Activated CD8-positive, alpha-beta T cell treated with anti-CD3 and anti-CD28 coated beads for 36 hours (primary cell): ENCODE measurements around the gene TMEM50B. TPM values are rescaled to one million over a fixed set of nuclear protein-coding genes. Genes with fewer than 3 reads are reported as not detected.
"Not testable (repeated sequence)": the region's sequence is repeated elsewhere in the genome, so short reads cannot be mapped to it uniquely, and the experiment has no call there.

Source experiments
- ATAC-seq: fragments of 200-7000 bp; cut with Tn5 transposase; one replicate; pipeline ENCODE4 v1.10.0; 2021; ENCODE audit warnings: mild to moderate bottlenecking, moderate library complexity
- CTCF ChIA-PET: fragments of 350-600 bp; sonication (Branson Sonifier 250); formaldehyde crosslinking; loops from one replicate; lab custom pipeline; 2021; ENCODE audit warnings: antibody characterized with exemption; lab: Charles Lee
- POLR2A ChIA-PET: fragments of 350-600 bp; sonication (Branson Sonifier 250); formaldehyde crosslinking; loops from one replicate; lab custom pipeline; 2021; ENCODE audit warnings: antibody characterized with exemption; lab: Charles Lee
- DNase-seq: peaks from one replicate; pipeline ENCODE4 v3.0.0-alpha.2; 2020
- H3K27ac Mint-ChIP-seq: one replicate; pipeline ENCODE4 v1.8.0; 2021; ENCODE audit warnings: mild to moderate bottlenecking, mixed read lengths
- H3K27me3 Mint-ChIP-seq: one replicate; pipeline ENCODE4 v1.8.0; 2021; ENCODE audit warnings: mixed read lengths
- H3K36me3 Mint-ChIP-seq: one replicate; pipeline ENCODE4 v1.8.0; 2021; ENCODE audit warnings: low read depth, mixed read lengths
- H3K4me1 Mint-ChIP-seq: one replicate; pipeline ENCODE4 v1.8.0; 2021; ENCODE audit warnings: low read depth, mixed read lengths
- H3K4me3 Mint-ChIP-seq: one replicate; pipeline ENCODE4 v1.8.0; 2021; ENCODE audit warnings: mild to moderate bottlenecking, moderate library complexity, mixed read lengths
- H3K9me3 Mint-ChIP-seq: one replicate; pipeline ENCODE4 v1.8.0; 2021; ENCODE audit warnings: mixed read lengths
- CTCF ChIP-seq: fragments of 200-600 bp; IDR thresholded peaks from one replicate; pipeline ENCODE4 v1.8.0; 2022; ENCODE audit warnings: antibody characterized with exemption, mild to moderate bottlenecking
- intact Hi-C: fragments of 100-400 bp; cut with micrococcal nuclease; formaldehyde crosslinking; loops from one replicate; pipeline ENCODE4 v1.10.0; 2022
- total RNA-seq, 2 experiments: library from RNA; stranded (reverse); gene quantifications; one replicate each; pipeline ENCODE4 v1.2.3, GENCODE V29; 2021

TMEM50B gene
- total RNA-seq, 2 experiments from 2014 or later, result 14.4 to 15.2 TPM

DNA sequence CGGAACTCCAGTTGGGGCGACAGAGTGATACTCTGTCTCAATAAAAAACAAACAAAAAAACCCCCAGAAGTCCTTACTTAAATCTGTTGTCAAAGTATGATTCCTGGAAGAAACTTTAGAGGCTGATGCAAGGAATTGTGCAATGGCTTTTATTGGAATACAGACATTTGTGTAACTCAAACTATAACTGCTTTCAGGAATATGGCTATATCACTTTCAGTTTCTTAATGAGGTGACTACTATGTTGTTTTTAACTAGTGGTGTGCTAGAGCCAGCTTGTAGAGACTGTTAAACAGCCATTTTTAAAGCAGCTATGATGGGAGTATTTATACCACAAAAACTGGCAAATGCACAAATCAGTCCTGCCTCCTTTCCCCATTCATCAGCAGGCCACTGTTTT lies 34.5 kb upstream of the TMEM50B start:
- Mint-ChIP-seq H3K4me1 (peaks cover 9% of the 10 kb centered on the region), H3K36me3 (peaks cover 69% of the 10 kb centered on the region), H3K27me3 (no peaks in the 10 kb centered on the region), H3K4me3 (no peak overlapping the region), H3K9me3 (no peaks in the 10 kb centered on the region), H3K27ac (peak overlapping the region; percentile 51)
- ATAC-seq, result no peak
- intact Hi-C loops, result no loop called here
- DNase-seq, result no peak
- ChIA-PET POLR2A (interaction anchor here (1.1 to 1.8 kb wide), 3 partner anchors 9 to 34 kb away, joined by 3 to 8 read pairs (median 3); partner anchors contain the start of gene TMEM50B), CTCF (interaction anchor here (1.5 kb wide), 1 partner anchor 92 kb away, joined by 4 read pairs; no protein-coding TSS in a partner anchor)
- TF ChIP-seq CTCF, result no peak

GRCh38 chr21:33512481-33512880 lies 32.7 kb upstream of the TMEM50B start:
- no peaks in the 10 kb centered on the region for H3K27me3 Mint-ChIP-seq
- no peaks in the 10 kb centered on the region for H3K9me3 Mint-ChIP-seq
- intact Hi-C loops, result no loop called here
- CTCF ChIA-PET, result interaction anchor here (2.0 kb wide), 1 partner anchor 59 kb away, joined by 5 read pairs; no protein-coding TSS in a partner anchor
- TF ChIP-seq CTCF, result no peak
- ATAC-seq (no peak), DNase-seq (no peak)
- no peak overlapping the region for H3K4me3 Mint-ChIP-seq
- POLR2A ChIA-PET, result interaction anchor here (0.9 to 1.5 kb wide), 2 partner anchors 12 to 13 kb away, joined by 3 read pairs; no protein-coding TSS in a partner anchor
- no peak overlapping the region for H3K27ac Mint-ChIP-seq
- peaks cover 73% of the 10 kb centered on the region for H3K36me3 Mint-ChIP-seq
- peaks cover 9% of the 10 kb centered on the region for H3K4me1 Mint-ChIP-seq

GRCh38 chr21:33511639-33512038 lies 31.9 kb upstream of the TMEM50B start:
- Mint-ChIP-seq H3K36me3 (peaks cover 73% of the 10 kb centered on the region), H3K27ac (no peak overlapping the region), H3K27me3 (no peaks in the 10 kb centered on the region), H3K4me1 (peaks cover 9% of the 10 kb centered on the region), H3K9me3 (peaks cover 3% of the 10 kb centered on the region), H3K4me3 (no peak overlapping the region)
- POLR2A ChIA-PET, result interaction anchor here (0.9 to 1.6 kb wide), 3 partner anchors 12 to 14 kb away, joined by 3 read pairs; no protein-coding TSS in a partner anchor
- CTCF ChIA-PET, result interaction anchor here (2.0 kb wide), 1 partner anchor 60 kb away, joined by 5 read pairs; no protein-coding TSS in a partner anchor
- DNase-seq, result no peak
- intact Hi-C loops, result no loop called here
- no peak for TF ChIP-seq CTCF
- no peak for ATAC-seq

- no peak for DNase-seq
- CTCF ChIA-PET, result interaction anchor here (2.0 kb wide), 1 partner anchor 61 kb away, joined by 5 read pairs; no protein-coding TSS in a partner anchor
- POLR2A ChIA-PET, result interaction anchor here (1.6 kb wide), 1 partner anchor 12 kb away, joined by 3 read pairs; no protein-coding TSS in a partner anchor
- TF ChIP-seq CTCF, result no peak
- Mint-ChIP-seq H3K27me3 (no peaks in the 10 kb centered on the region), H3K36me3 (peaks cover 70% of the 10 kb centered on the region), H3K27ac (peak overlapping the region; percentile 3), H3K4me3 (no peak overlapping the region), H3K9me3 (peaks cover 3% of the 10 kb centered on the region), H3K4me1 (peaks cover 9% of the 10 kb centered on the region)
- intact Hi-C loops, result no loop called here
- ATAC-seq, result no peak
These were observed 31.1 kb upstream of the TMEM50B start for GRCh38 chr21:33510826-33511225.

GRCh38 chr21:33507003-33507402 lies 27.2 kb upstream of the TMEM50B start:
- CTCF ChIA-PET, ATAC-seq, H3K27me3 Mint-ChIP-seq, H3K4me1 Mint-ChIP-seq, H3K9me3 Mint-ChIP-seq, intact Hi-C loops, DNase-seq, H3K27ac Mint-ChIP-seq, H3K4me3 Mint-ChIP-seq: not testable (repeated sequence)
- peaks cover 68% of the 10 kb centered on the region for H3K36me3 Mint-ChIP-seq
- POLR2A ChIA-PET, result interaction anchor here (0.7 to 1.3 kb wide), 2 partner anchors 10 to 16 kb away, joined by 3 read pairs; partner anchors contain the start of gene DNAJC28
